ENCODE data around the gene ARHGAP24.

ARHGAP24 gene

DNA sequence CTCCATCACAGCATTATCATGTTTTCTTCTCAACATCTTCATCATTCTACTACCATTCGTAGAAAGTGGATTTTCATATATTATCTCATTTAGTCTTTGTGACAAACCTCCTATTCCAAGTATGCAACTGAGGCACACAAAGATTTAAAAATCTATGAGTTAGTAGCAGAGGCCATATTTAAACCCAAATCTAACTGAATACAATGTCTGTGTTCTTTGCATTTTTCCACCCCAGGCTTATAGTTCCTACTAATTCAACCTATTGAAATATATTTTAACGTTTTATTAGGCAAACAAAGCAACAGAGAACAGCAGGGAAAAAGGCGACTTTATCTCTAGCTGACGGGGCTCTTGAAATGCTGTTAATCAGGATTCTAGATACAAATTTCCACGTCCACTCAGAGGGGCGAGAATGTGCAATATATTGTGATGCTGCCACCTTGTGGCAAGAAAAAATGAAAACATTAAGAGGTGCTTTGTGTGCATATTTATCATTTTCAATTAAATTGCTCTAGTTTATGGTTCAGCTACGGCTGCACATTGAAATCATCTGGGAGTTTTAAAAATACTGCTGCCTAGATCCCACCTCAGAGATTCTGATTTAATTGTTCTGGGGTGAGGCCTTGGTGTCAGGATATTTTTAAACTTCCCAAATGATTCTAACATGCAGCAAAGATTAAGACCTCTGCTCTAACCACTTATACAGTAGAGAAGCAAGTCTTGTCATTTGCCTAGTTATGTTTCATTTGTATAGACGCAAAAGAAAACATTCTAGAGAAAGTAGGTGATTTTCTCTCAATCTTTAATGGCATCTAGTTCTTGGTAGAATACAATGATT is 569.0 kb downstream of the ARHGAP24 start:
- Histone ChIP-seq H3K9ac (ENCODE audit: low read length) (no peak overlapping the region), H3K4me3 (ENCODE audit: insufficient read depth, low read length, poor library complexity, severe bottlenecking) (no peak overlapping the region), H2AFZ (ENCODE audit: low read depth, low read length, severe bottlenecking) (no peak overlapping the region)

GRCh38 chr4:86044593-86044985 is 569.6 kb downstream of the ARHGAP24 start:
- Histone ChIP-seq H4K20me1 (ENCODE audit: low read depth, low read length) (no peaks in the 10 kb centered on the region), H3F3A (ENCODE audit: insufficient read depth) (no peaks in the 10 kb centered on the region), H3K36me3 (ENCODE audit: low read length) (no peaks in the 10 kb centered on the region), H3K9ac (ENCODE audit: low read length) (no peak overlapping the region), H3K4me3 (ENCODE audit: insufficient read depth, low read length, poor library complexity, severe bottlenecking) (no peak overlapping the region), H3K9me3 (ENCODE audit: insufficient read depth, low read length) (no peaks in the 10 kb centered on the region), H3K4me2 (ENCODE audit: low read depth, low read length, poor library complexity, severe bottlenecking) (no peak overlapping the region), H3K79me2 (ENCODE audit: insufficient read depth, low read length) (no peaks in the 10 kb centered on the region), H3K9me2 (replicated peaks; ENCODE audit: insufficient read depth, low read length) (no peaks in the 10 kb centered on the region), H2AFZ (ENCODE audit: low read depth, low read length, severe bottlenecking) (no peak overlapping the region), H3K27me3 (ENCODE audit: low read length) (no peaks in the 10 kb centered on the region), H3K27ac (ENCODE audit: low read depth, low read length) (no peak overlapping the region)
- TF ChIP-seq EZH2phosphoT487 (conservative IDR thresholded peaks at IDR 0.05; ENCODE audit: low read length) = no peak
- TF ChIP-seq, protein P1, sequence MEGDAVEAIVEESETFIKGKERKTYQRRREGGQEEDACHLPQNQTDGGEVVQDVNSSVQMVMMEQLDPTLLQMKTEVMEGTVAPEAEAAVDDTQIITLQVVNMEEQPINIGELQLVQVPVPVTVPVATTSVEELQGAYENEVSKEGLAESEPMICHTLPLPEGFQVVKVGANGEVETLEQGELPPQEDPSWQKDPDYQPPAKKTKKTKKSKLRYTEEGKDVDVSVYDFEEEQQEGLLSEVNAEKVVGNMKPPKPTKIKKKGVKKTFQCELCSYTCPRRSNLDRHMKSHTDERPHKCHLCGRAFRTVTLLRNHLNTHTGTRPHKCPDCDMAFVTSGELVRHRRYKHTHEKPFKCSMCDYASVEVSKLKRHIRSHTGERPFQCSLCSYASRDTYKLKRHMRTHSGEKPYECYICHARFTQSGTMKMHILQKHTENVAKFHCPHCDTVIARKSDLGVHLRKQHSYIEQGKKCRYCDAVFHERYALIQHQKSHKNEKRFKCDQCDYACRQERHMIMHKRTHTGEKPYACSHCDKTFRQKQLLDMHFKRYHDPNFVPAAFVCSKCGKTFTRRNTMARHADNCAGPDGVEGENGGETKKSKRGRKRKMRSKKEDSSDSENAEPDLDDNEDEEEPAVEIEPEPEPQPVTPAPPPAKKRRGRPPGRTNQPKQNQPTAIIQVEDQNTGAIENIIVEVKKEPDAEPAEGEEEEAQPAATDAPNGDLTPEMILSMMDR (IDR thresholded peaks at IDR 0.05; ENCODE audit: insufficient read depth, low read length, poor library complexity, severe bottlenecking) = no peak

More for the DNA sequence above, 569.0 kb downstream of the ARHGAP24 start:
- H3K27ac ChIP-seq (ENCODE audit: low read depth, low read length) = no peak overlapping the region
- H3K27me3 ChIP-seq (ENCODE audit: low read length) = no peaks in the 10 kb centered on the region
- H3K79me2 ChIP-seq (ENCODE audit: insufficient read depth, low read length) = no peaks in the 10 kb centered on the region
- H3K9me2 ChIP-seq (replicated peaks; ENCODE audit: insufficient read depth, low read length) = no peaks in the 10 kb centered on the region
- no peaks in the 10 kb centered on the region for H3K36me3 ChIP-seq (ENCODE audit: low read length)
- H4K20me1 ChIP-seq (ENCODE audit: low read depth, low read length) = no peaks in the 10 kb centered on the region
- no peaks in the 10 kb centered on the region for H3F3A ChIP-seq (ENCODE audit: insufficient read depth)
- TF ChIP-seq, protein P1 (IDR thresholded peaks at IDR 0.05; ENCODE audit: insufficient read depth, low read length, poor library complexity, severe bottlenecking) = peak; percentile 27
- TF ChIP-seq EZH2phosphoT487 (conservative IDR thresholded peaks at IDR 0.05; ENCODE audit: low read length) = no peak
- no peak overlapping the region for H3K4me2 ChIP-seq (ENCODE audit: low read depth, low read length, poor library complexity, severe bottlenecking)
- H3K9me3 ChIP-seq (ENCODE audit: insufficient read depth, low read length) = no peaks in the 10 kb centered on the region

- H3F3A ChIP-seq (ENCODE audit: insufficient read depth) = no peaks in the 10 kb centered on the region
These were observed 573.5 kb downstream of the ARHGAP24 start for GRCh38 chr4:86048426-86048825.

More at GRCh38 chr4:86048426-86048825, 573.5 kb downstream of the ARHGAP24 start:
- Histone ChIP-seq H3K9me3 (ENCODE audit: insufficient read depth, low read length) (no peaks in the 10 kb centered on the region), H3K9ac (ENCODE audit: low read length) (no peak overlapping the region), H3K27ac (ENCODE audit: low read depth, low read length) (no peak overlapping the region), H2AFZ (ENCODE audit: low read depth, low read length, severe bottlenecking) (no peak overlapping the region), H3K9me2 (replicated peaks; ENCODE audit: insufficient read depth, low read length) (no peaks in the 10 kb centered on the region), H3K27me3 (ENCODE audit: low read length) (no peaks in the 10 kb centered on the region), H3K4me2 (ENCODE audit: low read depth, low read length, poor library complexity, severe bottlenecking) (no peak overlapping the region), H3K79me2 (ENCODE audit: insufficient read depth, low read length) (no peaks in the 10 kb centered on the region), H3K36me3 (ENCODE audit: low read length) (no peaks in the 10 kb centered on the region), H4K20me1 (ENCODE audit: low read depth, low read length) (no peaks in the 10 kb centered on the region), H3K4me3 (ENCODE audit: insufficient read depth, low read length, poor library complexity, severe bottlenecking) (no peak overlapping the region)
- TF ChIP-seq EZH2phosphoT487 (conservative IDR thresholded peaks at IDR 0.05; ENCODE audit: low read length) = no peak
- TF ChIP-seq, protein P1 (IDR thresholded peaks at IDR 0.05; ENCODE audit: insufficient read depth, low read length, poor library complexity, severe bottlenecking) = no peak
